ENCODE measurements around the gene LMX1B.

The LMX1B gene

GRCh38 chr9:126618585-126619360, 5.0 kb downstream of the LMX1B start:
- no peak for DNase-seq

- no peak for DNase-seq
Measured at GRCh38 chr9:126619361-126620135, 5.8 kb downstream of the LMX1B start.

GRCh38 chr9:126620478-126620877, 6.8 kb downstream of the LMX1B start:
- no peak for DNase-seq

- no peak for DNase-seq
Measured at GRCh38 chr9:126621061-126621918, 7.6 kb downstream of the LMX1B start.

GRCh38 chr9:126621919-126622735, 8.4 kb downstream of the LMX1B start:
- no peak for DNase-seq

GRCh38 chr9:126623314-126623666, 9.6 kb downstream of the LMX1B start:
- DNase-seq: no peak

GRCh38 chr9:126623667-126624478, 10.1 kb downstream of the LMX1B start:
- no peak for DNase-seq

GRCh38 chr9:126624479-126624826, 10.7 kb downstream of the LMX1B start:
- no peak for DNase-seq

GRCh38 chr9:126624912-126625311, 11.2 kb downstream of the LMX1B start:
- no peak for DNase-seq

GRCh38 chr9:126625329-126626126, 11.8 kb downstream of the LMX1B start:
- no peak for DNase-seq

GRCh38 chr9:126626127-126626925, 12.6 kb downstream of the LMX1B start:
- no peak for DNase-seq

- no peak for DNase-seq
Measured at GRCh38 chr9:126626926-126627233, 13.2 kb downstream of the LMX1B start.

- no peak for DNase-seq
Measured at GRCh38 chr9:126628146-126628545, 14.4 kb downstream of the LMX1B start.

GRCh38 chr9:126628969-126629674, 15.4 kb downstream of the LMX1B start:
- DNase-seq: no peak

GRCh38 chr9:126630458-126631237, 16.9 kb downstream of the LMX1B start:
- DNase-seq: no peak

- DNase-seq: no peak
Measured at GRCh38 chr9:126631254-126631653, 17.5 kb downstream of the LMX1B start.

GRCh38 chr9:126633881-126634558, 20.3 kb downstream of the LMX1B start:
- no peak for DNase-seq

GRCh38 chr9:126635061-126635460, 21.3 kb downstream of the LMX1B start:
- DNase-seq: no peak
